Memory B cell (primary cell): ENCODE results near the gene TMEM171.

Experiments
- ATAC-seq: fragments of 150-1000 bp; cut with Tn5 transposase; 2 replicates; pipeline ENCODE4 v1.10.0; 2021; ENCODE audit warnings: low read depth, mild to moderate bottlenecking, moderate library complexity
- DNase-seq, 2 donors: peaks; one replicate each; pipeline ENCODE4 v3.0.0; 2022; ENCODE audit warnings: low spot score in 2 of 2
- H3K27ac Mint-ChIP-seq: one replicate; pipeline ENCODE4 v1.8.0; 2022; ENCODE audit warnings: mild to moderate bottlenecking, moderate library complexity, mixed read lengths
- H3K27me3 Mint-ChIP-seq: one replicate; pipeline ENCODE4 v1.8.0; 2022; ENCODE audit warnings: mixed read lengths
- H3K36me3 Mint-ChIP-seq: one replicate; pipeline ENCODE4 v1.8.0; 2022; ENCODE audit warnings: mild to moderate bottlenecking, mixed read lengths
- H3K4me1 Mint-ChIP-seq: one replicate; pipeline ENCODE4 v1.8.0; 2022; ENCODE audit warnings: mixed read lengths
- H3K4me3 Mint-ChIP-seq: one replicate; pipeline ENCODE4 v1.8.0; 2022; ENCODE audit warnings: mild to moderate bottlenecking, moderate library complexity, mixed read lengths
- H3K9me3 Mint-ChIP-seq: one replicate; pipeline ENCODE4 v1.8.0; 2022; ENCODE audit warnings: mixed read lengths

The TMEM171 gene

GRCh38 chr5:73178265-73178664 is 57.9 kb downstream of the TMEM171 start:
- peaks cover 25% of the 10 kb centered on the region for H3K27me3 Mint-ChIP-seq

GRCh38 chr5:73179730-73180129 is 59.4 kb downstream of the TMEM171 start:
- H3K4me1 Mint-ChIP-seq = no peaks in the 10 kb centered on the region
- no peak overlapping the region for H3K4me3 Mint-ChIP-seq
- H3K27ac Mint-ChIP-seq = no peak overlapping the region
- peaks cover 29% of the 10 kb centered on the region for H3K27me3 Mint-ChIP-seq
- peaks cover 4% of the 10 kb centered on the region for H3K36me3 Mint-ChIP-seq
- no peak for ATAC-seq
- H3K9me3 Mint-ChIP-seq = peaks cover 5% of the 10 kb centered on the region
- DNase-seq = no peak

More at GRCh38 chr5:73178265-73178664, 57.9 kb downstream of the TMEM171 start:
- no peak overlapping the region for H3K4me3 Mint-ChIP-seq
- DNase-seq (no peak), ATAC-seq (no peak)
- peaks cover 2% of the 10 kb centered on the region for H3K4me1 Mint-ChIP-seq
- no peaks in the 10 kb centered on the region for H3K36me3 Mint-ChIP-seq
- no peaks in the 10 kb centered on the region for H3K9me3 Mint-ChIP-seq
- H3K27ac Mint-ChIP-seq = no peak overlapping the region

- peaks cover 6% of the 10 kb centered on the region for H3K9me3 Mint-ChIP-seq
- ATAC-seq (no peak), DNase-seq (no peak)
- H3K4me3 Mint-ChIP-seq = no peak overlapping the region
- H3K27me3 Mint-ChIP-seq = peaks cover 30% of the 10 kb centered on the region
- no peaks in the 10 kb centered on the region for H3K4me1 Mint-ChIP-seq
- peaks cover 4% of the 10 kb centered on the region for H3K36me3 Mint-ChIP-seq
- H3K27ac Mint-ChIP-seq = no peak overlapping the region
Measured at GRCh38 chr5:73180566-73180965, 60.2 kb downstream of the TMEM171 start.
